ENCODE measurements around the gene CMKLR1. TPM values are rescaled to one million over a fixed set of nuclear protein-coding genes. Genes with fewer than 3 reads are reported as not detected.

The CMKLR1 gene
- total RNA-seq, 1 donor from 2014 or later: 47.5 TPM

GRCh38 chr12:108255252-108255602 is 83.9 kb downstream of the CMKLR1 start:
- H3K4me1 Mint-ChIP-seq (ENCODE audit: unreplicated experiment): no peaks in the 10 kb centered on the region
- peaks cover 6% of the 10 kb centered on the region for H3K9me3 Mint-ChIP-seq (ENCODE audit: unreplicated experiment)
- no peak for DNase-seq (ENCODE audit: extremely low spot score, unreplicated experiment)
- no peak overlapping the region for H3K27ac Mint-ChIP-seq (ENCODE audit: unreplicated experiment)
- no peak for TF ChIP-seq CTCF (IDR thresholded peaks at IDR 0.05)
- H3K4me3 Mint-ChIP-seq (ENCODE audit: unreplicated experiment): no peak overlapping the region
- H3K27me3 Mint-ChIP-seq (ENCODE audit: unreplicated experiment): peaks cover 15% of the 10 kb centered on the region
- H3K36me3 Mint-ChIP-seq (ENCODE audit: unreplicated experiment): no peaks in the 10 kb centered on the region

- no peaks in the 10 kb centered on the region for H3K4me1 Mint-ChIP-seq (ENCODE audit: unreplicated experiment)
- H3K27me3 Mint-ChIP-seq (ENCODE audit: unreplicated experiment): peaks cover 15% of the 10 kb centered on the region
- no peak overlapping the region for H3K27ac Mint-ChIP-seq (ENCODE audit: unreplicated experiment)
- H3K4me3 Mint-ChIP-seq (ENCODE audit: unreplicated experiment): no peak overlapping the region
- H3K36me3 Mint-ChIP-seq (ENCODE audit: unreplicated experiment): no peaks in the 10 kb centered on the region
- TF ChIP-seq CTCF (IDR thresholded peaks at IDR 0.05): no peak
- DNase-seq (ENCODE audit: extremely low spot score, unreplicated experiment): no peak
- peaks cover under 1% of the 10 kb centered on the region for H3K9me3 Mint-ChIP-seq (ENCODE audit: unreplicated experiment)
Observed at GRCh38 chr12:108254517-108255251, 84.4 kb downstream of the CMKLR1 start.

- H3K4me3 Mint-ChIP-seq (ENCODE audit: unreplicated experiment): no peak overlapping the region
- TF ChIP-seq CTCF (IDR thresholded peaks at IDR 0.05): no peak
- H3K27me3 Mint-ChIP-seq (ENCODE audit: unreplicated experiment): peaks cover 15% of the 10 kb centered on the region
- DNase-seq (ENCODE audit: extremely low spot score, unreplicated experiment): no peak
- no peak overlapping the region for H3K27ac Mint-ChIP-seq (ENCODE audit: unreplicated experiment)
- no peaks in the 10 kb centered on the region for H3K36me3 Mint-ChIP-seq (ENCODE audit: unreplicated experiment)
- H3K9me3 Mint-ChIP-seq (ENCODE audit: unreplicated experiment): no peaks in the 10 kb centered on the region
- H3K4me1 Mint-ChIP-seq (ENCODE audit: unreplicated experiment): no peaks in the 10 kb centered on the region
Observed at GRCh38 chr12:108254030-108254429, 85.1 kb downstream of the CMKLR1 start.

GRCh38 chr12:108253540-108253939 is 85.6 kb downstream of the CMKLR1 start:
- H3K27ac Mint-ChIP-seq (ENCODE audit: unreplicated experiment): no peak overlapping the region

GRCh38 chr12:108252523-108252922 is 86.6 kb downstream of the CMKLR1 start:
- TF ChIP-seq CTCF (IDR thresholded peaks at IDR 0.05): no peak
- no peak for DNase-seq (ENCODE audit: extremely low spot score, unreplicated experiment)
- H3K36me3 Mint-ChIP-seq (ENCODE audit: unreplicated experiment): no peaks in the 10 kb centered on the region
- no peaks in the 10 kb centered on the region for H3K9me3 Mint-ChIP-seq (ENCODE audit: unreplicated experiment)
- H3K4me3 Mint-ChIP-seq (ENCODE audit: unreplicated experiment): no peak overlapping the region
- H3K4me1 Mint-ChIP-seq (ENCODE audit: unreplicated experiment): no peaks in the 10 kb centered on the region
- peaks cover 15% of the 10 kb centered on the region for H3K27me3 Mint-ChIP-seq (ENCODE audit: unreplicated experiment)
- H3K27ac Mint-ChIP-seq (ENCODE audit: unreplicated experiment): no peak overlapping the region

More at GRCh38 chr12:108253540-108253939, 85.6 kb downstream of the CMKLR1 start:
- Mint-ChIP-seq H3K36me3 (ENCODE audit: unreplicated experiment) (no peaks in the 10 kb centered on the region), H3K4me1 (ENCODE audit: unreplicated experiment) (no peaks in the 10 kb centered on the region), H3K27me3 (ENCODE audit: unreplicated experiment) (peaks cover 15% of the 10 kb centered on the region), H3K4me3 (ENCODE audit: unreplicated experiment) (no peak overlapping the region), H3K9me3 (ENCODE audit: unreplicated experiment) (no peaks in the 10 kb centered on the region)
- no peak for TF ChIP-seq CTCF (IDR thresholded peaks at IDR 0.05)
- no peak for DNase-seq (ENCODE audit: extremely low spot score, unreplicated experiment)
